DMS 273 (cell line): ENCODE results near the gene KIF16B.

Experiments used
- DNase-seq: peaks from one replicate; lab custom pipeline; 2025; ENCODE audit not compliant: unreplicated experiment; lab: John Stamatoyannopoulos, UW

KIF16B gene

DNA sequence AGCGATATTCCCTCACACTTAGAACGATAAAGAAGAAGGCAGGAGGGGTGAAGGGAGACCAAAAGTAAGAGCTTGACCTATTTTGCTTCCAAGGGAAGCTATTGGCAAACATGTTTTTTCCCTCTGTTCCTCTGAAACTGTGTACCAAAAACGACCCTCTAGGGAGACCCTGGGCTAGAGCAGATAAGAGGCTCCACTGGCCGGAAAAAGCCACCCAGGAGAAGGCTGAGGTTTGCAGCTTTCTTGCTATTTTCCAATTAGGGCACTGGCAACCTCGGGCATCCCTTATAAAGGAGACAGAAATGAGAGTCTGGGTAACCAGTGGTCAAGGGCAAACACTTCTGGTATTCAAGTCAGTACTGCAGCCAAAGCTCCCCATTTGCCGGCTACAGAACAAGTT lies 168.0 kb downstream of the KIF16B start:
- DNase-seq: no peak

DNA sequence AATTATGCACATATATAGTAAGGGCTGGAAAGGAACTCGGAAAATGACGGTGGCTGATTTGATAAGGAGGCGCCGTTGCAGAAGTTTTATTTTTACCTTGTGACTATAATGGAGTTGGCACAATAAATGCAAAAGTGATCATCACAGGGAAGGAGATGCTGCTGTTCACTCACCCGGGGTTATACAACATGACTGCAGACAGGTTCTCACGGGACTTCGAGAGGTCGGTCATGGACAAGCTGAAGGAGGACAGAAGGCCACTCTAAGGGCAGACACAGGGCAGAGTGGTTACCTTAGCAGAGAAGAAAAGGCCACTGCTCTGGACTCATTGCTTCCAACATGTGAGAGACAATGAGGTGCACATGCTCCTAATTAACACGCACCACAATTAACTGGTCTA lies 168.6 kb downstream of the KIF16B start:
- DNase-seq: no peak

DNA sequence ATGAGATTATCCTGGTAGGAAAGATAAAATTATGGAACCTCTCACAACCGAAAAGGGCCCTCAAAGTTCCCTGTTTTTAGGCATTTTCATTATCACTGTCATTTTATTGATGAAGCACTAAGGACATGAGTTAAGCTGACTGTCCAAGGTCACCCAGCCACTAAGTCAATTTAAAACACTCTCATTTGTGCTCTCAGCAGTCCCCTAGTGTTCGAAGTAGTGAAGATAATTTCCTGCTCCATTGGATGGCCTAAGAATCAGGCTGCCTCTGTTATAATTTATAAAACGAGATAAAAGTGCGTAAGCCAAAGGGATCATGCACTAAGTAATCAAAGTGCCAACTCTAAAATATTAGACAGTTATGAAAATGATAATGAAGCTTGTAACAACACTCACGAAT lies 169.1 kb downstream of the KIF16B start:
- no peak for DNase-seq

DNA sequence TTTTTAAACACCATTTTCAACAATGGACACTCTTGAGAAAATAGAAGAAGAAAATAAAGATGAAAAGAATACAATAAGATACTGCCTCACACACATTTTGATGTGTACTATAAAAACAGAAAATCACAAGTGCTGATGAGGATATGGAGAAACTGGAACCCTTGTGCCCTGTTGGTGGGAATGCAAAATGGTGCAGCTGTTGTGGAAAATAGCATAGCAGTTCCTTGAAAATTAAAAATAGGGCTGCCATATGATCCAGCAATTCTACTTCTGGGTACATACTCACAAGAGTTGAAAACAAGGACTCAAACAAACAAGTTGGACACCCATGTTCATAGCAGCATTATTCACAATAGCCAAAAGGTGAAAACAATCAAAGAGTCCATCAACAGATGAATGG lies 173.0 kb downstream of the KIF16B start:
- no peak for DNase-seq

DNA sequence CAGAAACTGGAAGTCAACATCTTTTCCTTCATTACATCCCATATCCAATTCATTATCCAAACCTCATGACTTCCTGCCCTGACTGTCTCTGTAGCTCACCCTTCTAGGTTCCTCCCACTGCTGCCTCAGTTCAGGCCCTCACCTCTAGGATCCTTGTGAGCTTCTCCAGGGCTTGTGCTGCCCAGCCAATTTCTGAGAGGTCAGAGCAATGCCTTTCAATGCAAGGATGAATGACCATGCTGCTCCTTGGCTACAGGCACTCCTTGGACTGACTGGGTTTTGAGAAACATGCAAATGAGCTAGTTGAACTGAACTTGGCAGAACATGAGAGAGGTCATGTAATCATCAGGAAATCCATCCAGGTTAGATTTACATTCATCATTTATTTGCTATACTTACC lies 173.4 kb downstream of the KIF16B start:
- no peak for DNase-seq

DNA sequence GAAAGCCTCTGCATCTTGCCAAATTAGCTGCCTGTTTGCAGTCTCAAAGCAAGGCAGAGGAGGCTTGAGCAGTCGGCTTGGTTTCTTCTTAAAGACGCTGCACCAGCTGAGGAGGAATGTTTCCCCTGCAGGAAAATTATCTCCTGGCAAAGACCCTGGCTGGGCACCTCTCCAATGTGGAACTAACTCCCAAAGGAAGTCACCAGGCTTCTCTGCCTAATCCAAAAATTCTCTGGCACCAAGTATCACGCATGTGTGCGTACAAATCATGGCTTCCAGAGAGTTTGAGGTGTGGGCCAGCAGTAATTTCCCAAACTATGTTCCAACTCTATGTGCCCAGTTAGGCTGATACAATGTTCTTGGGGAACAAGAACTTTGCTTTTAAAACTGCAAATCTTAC lies 176.2 kb downstream of the KIF16B start:
- peak; percentile 30 for DNase-seq

DNA sequence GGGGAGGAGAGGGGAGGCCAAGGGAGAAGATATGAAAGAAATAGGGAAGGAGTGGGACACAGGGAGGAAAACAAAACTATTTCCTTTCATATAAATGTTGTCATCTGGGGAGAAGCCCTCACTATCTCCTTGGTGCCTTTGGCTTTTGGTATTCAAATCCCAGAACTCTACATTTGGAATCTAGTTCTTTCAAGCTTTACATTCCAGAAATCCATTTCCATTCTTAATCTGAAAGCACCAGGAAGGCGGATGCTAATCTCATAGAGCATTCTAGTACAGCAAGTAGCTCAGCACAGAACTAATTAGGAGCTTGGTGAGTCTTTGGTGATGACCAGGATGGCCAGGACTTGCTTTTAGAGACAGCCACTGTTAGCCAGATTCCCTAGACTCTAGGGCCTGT lies 177.9 kb downstream of the KIF16B start:
- DNase-seq: no peak

DNA sequence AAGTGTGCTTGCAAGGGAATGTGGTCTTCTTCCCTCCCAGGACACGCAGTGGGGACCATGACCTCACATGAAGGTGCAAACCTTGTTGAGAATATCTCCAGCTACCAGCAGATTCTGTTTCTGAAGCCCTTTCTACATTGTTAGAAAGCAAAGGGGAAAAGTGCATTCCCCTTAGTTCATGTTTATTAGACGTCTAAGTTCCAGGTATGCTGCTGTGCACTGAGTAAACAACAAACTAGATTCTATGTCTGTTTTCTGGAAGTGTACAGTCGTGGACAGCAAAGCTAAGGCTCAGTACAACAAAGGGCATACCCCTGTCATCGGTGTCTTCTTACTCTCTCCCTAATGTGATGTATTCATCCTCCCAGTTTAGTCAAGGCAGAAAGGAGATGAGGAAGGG lies 178.5 kb downstream of the KIF16B start:
- no peak for DNase-seq

DNA sequence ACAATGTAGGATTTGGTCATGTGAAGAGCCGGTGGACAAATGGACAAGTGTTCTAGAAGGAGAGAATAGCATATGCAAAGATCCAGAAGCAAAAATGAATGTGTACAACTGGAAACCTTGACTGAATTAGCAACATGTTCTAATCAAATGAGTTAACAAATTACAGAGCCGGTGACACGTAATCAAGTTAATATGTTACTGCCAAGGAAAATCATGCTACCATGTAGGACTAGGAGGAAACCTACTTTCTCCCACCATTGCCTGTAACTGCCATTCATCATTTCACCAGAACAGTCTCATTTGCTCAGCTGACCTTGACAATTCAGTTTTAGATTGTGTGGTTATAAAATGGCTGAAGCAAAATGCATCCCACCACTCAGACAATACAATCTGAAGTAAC lies 179.4 kb downstream of the KIF16B start:
- no peak for DNase-seq

DNA sequence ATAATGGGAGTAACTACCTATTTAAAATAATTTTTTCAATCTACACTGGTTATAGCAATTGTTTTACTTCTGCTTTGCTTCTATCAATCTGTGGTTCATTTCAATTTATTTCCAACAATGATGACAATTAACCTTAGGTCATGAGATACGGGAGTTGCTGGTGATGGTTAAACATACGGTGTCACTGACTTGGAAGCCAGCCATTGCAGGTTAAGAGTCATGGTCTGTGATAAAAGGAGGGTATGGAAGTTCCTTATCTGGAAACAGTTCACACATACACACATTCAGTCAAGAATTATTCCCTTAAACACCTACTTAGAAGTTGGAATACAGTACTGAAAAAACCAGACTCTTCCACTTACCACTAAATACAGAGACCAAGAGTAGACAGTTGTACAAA lies 180.0 kb downstream of the KIF16B start:
- DNase-seq: no peak

DNA sequence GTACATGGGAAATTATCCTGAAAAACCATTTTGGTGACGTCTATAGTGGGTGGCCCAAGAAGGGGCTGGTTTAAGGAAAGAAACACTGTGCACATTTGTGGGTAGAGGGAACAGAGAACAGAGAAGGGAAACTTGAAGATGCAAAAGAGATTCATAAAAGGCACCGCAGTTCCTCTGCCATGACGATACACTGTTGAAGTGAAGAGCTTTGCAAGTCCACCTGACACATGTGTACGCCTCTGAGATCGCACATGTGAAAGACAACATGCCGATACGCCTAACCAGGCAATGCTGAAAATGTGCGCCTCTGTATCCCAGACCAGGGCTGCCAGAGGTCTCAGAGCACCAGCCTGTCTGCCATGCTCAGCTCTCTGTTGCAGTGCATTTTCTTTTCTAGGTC lies 180.9 kb downstream of the KIF16B start:
- DNase-seq: no peak

DNA sequence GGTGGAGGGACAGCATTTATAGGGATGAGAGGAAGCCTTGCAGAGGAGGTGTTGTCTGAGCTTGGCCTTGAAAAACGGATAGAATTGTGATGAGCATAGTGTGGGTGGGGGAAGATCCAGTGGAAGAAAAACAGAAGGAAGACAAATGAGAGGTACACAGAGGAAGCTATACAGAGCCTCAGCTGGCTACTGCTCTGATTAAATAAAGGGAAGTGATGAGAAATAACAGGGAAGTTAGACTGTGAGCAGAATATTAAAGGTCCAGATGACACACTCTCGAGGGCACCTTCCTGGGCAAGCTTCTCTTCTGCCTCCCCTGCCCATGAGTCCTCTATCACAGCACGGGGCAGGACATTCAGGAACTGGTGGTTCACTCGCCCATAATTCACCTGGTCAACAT lies 182.3 kb downstream of the KIF16B start:
- no peak for DNase-seq

DNA sequence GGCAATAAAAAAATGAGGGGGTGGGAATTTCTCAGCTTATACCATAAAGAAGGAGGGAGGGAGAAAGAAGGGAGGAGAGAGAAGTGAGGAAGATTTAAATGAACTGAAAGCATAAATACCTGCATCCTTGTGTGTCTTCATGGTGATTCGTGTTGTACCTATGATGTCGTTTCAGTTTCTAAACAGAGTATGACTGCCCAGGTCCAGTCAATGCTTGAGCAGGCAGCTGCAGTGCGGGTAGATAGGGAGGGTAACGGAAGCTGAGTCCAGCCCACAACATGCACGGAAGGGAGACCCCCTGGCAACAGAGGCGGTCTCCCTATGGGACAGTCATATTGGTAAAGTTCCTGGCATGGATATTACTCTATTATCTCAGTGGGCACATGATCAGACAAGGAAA lies 184.5 kb downstream of the KIF16B start:
- no peak for DNase-seq

DNA sequence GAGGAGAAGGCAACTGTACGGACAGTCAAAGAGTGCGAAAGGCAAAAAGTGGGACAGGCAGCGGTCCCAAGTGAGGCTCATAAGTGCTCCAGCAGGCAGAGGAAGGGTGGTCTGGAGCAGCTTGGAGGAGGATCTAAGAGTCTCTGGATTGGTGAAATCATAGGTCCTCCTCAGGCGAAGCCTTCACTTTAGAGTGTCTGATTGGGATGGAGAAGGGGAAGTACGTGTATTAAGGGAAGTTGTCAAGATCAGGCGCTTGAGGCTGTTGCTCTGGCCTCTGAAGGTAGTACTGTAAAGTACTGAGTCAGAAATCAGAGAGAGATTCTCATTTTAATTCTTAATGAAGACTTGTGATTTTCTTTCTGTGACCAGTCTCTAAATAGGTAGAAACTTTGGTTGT lies 185.6 kb downstream of the KIF16B start:
- DNase-seq: no peak

DNA sequence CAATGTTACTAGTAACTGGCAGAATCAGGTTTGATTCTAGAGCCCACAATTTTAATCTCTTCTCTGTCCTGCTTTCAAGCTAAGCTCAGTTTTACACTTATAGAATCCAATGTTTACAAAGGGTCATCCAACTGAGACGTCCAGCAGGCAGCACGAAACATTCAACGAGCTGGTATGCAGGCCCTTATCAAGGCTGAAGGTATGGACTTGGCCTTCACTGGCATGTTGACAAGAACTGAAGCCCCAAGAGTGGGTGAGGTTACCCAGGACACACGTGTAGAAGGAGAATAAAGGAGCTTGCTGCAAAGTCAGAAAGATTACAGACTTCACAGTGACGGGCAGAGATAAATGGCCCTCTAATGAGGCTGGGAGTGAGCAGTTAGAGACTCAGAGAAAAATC lies 187.4 kb downstream of the KIF16B start:
- DNase-seq: no peak

DNA sequence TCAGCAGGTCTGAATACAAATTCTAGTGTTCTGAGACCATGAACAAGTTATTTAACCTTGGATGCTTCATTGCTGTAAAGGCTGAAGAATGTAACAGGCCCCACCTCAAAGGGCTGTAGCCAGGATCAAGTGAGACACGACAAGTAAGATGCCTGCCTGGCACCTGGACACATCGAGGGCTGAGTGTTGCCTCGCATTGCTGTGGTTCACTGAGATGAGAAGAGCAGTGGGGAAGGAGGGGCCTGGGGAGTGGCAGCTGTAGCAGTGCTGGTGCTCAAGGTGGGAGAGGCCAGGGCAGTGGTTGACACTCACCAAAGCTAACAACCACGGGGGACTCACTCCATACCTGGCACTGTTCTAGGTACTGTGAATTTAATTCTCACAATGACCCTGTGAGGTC lies 187.8 kb downstream of the KIF16B start:
- no peak for DNase-seq

DNA sequence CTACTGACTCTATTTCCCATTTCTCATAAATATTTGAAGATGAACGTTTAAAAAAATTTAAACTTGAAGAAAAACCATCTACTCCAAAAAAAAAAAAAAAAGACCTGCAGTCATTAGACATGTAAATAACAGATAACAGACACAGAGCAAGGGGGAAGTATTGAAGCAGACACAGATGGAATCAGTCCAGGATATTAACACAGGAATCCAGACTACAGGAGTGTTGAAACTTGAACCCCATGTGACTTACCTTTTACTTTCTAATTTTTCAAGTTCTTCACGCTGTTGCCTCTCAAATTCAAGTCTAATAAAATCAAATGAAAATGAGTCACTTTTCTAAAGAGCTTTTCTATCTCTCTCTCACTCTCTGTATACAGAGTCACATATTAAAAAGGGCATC lies 191.8 kb downstream of the KIF16B start:
- peak; percentile 10 for DNase-seq

DNA sequence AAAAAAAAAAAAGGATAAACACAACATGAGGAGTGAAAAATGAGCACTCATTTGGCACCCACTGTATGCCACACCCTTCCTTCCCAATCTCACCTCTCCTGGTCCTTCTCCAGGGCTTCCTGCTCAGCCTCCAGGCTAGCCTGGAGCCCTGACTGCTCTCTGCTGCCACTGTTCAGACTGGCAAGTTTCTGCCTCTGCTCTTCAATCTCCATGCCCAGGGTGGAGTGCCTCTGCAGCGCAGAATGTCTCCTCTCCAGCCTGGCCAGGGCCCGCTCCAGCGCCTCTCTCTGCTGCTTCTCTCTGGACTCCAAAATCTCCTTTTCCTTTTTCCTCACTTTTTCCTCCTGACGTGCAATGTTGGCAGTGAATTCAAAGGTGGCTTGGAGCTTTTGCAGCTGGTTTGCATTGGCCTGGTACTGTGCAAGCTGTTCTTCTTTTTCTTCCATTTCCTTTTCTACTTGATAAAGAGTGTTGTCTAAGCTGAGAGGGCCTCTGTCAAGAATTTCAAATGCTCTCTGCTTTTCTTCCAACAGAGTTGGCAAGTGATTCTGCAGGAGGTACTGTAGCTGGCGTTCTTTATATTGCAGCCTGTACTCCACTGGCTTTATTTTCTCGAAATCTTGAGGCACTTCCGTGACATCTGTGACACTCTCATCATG lies 194.4 kb downstream of the KIF16B start:
- no peak for DNase-seq

DNA sequence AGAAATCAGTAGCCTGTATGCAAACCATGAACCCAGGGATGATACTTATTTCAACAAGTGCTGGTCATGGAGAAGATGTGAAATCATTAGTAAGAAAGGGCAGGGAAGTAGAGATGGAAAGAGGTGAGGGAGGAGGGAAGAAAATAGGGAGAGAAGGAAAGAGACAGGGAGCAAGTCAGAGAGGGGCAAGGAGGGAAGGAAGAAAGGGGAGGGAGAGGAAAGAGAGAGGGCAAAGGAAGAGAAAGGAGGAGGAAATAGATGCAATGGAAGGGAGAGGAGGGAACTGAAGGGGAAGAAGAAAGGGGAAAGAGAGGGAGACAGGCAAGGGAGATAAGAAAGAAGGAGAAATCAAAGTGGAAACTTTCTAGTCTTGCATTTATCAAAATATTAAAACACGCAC lies 195.1 kb downstream of the KIF16B start:
- DNase-seq: no peak

DNA sequence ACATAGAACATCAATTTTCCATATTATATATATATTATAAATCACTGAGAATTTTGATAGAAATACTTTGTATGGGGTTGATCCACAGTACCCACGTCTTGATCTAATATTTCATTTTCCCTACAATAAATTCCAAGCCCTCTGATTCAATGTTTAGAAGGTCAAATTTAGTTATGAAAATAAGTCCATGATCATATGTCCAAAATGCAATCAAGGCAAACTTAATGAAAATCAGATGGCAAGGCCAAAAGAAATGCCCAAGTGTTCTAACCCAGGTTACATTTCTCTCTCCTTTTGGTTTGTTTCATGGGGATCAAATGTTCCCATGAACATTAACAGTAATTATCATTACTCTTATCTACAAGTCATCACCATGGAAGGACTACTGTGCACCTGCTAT lies 203.8 kb downstream of the KIF16B start:
- no peak for DNase-seq

DNA sequence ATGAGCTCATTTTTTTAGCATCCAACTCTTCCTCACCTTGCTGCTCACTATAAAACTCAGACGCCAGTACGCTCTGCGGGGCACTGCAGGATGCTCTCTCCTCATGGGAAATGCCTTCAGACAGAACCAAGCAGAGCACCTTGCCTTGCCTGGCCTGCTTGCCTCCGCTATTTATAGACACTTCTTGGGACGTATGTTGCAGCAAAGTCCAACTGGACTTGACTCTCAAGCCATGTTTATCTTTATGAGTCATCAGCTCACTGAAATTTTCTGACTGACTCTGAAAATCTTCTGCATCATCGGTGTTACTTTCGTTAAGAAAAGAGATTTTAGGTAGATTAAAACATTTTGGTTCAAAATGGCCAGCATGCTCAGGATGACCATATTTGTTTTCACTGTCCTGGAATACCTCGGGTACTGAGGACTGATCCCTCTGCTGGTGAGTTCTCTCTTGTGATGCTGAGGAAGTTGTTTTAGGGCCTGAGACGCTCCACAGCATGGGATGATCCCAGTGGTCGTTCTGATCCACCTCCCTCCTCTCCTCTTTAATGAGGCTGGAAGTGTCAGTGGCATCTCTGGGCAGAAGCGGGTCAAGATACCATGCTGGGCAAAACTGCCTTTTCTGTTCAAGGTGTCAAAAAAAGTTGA lies 204.5 kb downstream of the KIF16B start:
- DNase-seq: no peak

DNA sequence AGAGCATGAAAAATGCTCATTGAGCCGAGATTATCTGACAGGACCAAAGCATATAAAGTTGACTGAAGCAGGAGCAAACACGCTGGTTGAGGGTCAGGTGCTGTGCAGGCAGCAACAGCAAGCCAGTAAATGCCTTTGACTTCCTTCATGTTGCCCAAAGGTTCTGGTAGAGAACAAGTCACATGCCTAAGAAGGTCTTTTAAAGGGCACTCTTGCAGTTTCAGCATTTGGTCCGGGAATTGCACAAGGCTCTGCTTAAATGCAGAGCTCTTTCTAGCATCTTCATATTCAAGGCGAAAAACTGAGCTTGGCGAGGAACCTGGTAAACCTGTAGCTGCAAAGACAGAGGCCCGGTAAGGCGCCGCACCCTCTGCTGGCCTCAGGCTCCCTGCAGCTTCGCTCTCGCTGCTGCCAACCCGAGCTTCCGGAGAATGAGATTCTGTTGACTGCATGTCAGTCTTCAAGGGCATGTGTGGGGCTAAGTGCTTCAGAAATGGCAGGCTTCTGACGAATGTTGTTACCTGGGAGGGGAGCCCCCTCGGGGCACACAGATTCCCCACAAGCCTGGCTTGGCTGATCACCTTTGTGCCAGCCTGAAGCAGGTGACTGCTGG lies 205.2 kb downstream of the KIF16B start:
- DNase-seq: no peak

DNA sequence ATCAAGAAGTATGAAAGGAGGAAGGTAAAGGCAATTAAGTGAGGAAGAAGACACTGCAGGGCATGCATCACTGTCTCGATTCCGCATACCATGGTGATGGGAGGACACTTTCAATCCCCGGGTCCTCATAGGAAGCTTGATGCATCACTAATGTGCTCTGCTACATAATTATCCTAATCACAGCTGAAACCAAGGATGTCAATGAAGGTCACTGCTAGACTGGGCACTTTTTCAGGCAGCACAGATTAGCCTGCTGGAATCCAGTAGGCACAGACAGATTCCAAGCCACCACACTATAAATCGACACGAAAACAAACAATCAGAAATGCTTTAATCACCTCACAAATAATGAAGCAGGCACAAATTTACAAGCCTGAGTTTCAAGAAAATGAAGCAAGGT lies 206.7 kb downstream of the KIF16B start:
- no peak for DNase-seq
